ENCODE results near the gene PARM1.

PARM1 gene

DNA sequence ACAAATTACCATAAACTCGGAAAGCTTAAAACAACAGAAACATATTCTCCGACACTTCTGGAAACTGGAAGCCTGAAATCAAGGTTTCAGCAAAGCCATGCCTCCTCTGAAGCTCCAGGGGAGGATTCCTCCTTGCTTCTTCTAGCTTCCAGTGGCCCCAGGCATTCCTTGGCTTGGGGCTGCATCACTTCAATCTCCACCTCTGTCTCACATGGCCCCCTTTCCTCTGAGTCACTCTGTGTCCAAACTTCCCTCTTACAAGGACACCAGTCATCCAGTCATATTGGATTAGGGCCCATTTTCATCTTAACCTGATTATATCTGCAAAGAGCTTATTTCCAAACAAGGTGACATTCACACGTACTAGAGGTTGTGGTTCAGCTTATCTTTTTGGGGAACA, 17.3 kb downstream of the PARM1 start:
- H3K36me3 Mint-ChIP-seq (ENCODE audit: low read depth), result no peaks in the 10 kb centered on the region
- TF ChIP-seq, protein P1, sequence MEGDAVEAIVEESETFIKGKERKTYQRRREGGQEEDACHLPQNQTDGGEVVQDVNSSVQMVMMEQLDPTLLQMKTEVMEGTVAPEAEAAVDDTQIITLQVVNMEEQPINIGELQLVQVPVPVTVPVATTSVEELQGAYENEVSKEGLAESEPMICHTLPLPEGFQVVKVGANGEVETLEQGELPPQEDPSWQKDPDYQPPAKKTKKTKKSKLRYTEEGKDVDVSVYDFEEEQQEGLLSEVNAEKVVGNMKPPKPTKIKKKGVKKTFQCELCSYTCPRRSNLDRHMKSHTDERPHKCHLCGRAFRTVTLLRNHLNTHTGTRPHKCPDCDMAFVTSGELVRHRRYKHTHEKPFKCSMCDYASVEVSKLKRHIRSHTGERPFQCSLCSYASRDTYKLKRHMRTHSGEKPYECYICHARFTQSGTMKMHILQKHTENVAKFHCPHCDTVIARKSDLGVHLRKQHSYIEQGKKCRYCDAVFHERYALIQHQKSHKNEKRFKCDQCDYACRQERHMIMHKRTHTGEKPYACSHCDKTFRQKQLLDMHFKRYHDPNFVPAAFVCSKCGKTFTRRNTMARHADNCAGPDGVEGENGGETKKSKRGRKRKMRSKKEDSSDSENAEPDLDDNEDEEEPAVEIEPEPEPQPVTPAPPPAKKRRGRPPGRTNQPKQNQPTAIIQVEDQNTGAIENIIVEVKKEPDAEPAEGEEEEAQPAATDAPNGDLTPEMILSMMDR (IDR thresholded peaks at IDR 0.05), result no peak
- H3K9me3 Mint-ChIP-seq, result peaks cover 4% of the 10 kb centered on the region
- H3K4me1 Mint-ChIP-seq, result peaks cover 6% of the 10 kb centered on the region
- no peak overlapping the region for H3K4me3 Mint-ChIP-seq
- no peak overlapping the region for H3K27ac Mint-ChIP-seq
- no peak for DNase-seq
- no peaks in the 10 kb centered on the region for H3K27me3 Mint-ChIP-seq (ENCODE audit: low read depth, poor library complexity)

DNA sequence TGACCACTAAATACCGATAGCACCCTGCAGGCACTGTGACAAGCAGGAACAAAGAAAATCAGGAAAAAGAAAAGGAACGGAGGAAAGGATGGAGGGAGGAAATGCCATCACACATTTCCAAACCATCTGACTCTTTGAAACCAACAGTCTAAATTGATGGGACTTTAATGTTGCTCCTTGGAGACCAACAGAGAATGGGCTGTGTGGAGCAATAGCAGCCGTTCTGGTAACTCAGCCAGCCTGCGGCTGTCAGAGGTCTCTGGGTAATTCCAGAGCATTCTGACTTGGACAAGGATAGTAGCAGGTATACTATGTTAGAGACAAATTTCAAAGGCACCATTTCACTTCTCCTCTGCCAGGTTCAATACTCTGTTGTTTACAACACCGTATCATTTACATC, 18.0 kb downstream of the PARM1 start:
- Mint-ChIP-seq H3K36me3 (ENCODE audit: low read depth) (no peaks in the 10 kb centered on the region), H3K4me1 (peaks cover 11% of the 10 kb centered on the region), H3K27ac (no peak overlapping the region), H3K9me3 (peaks cover 4% of the 10 kb centered on the region), H3K4me3 (no peak overlapping the region), H3K27me3 (ENCODE audit: low read depth, poor library complexity) (no peaks in the 10 kb centered on the region)
- no peak for DNase-seq
- TF ChIP-seq, protein P1 (IDR thresholded peaks at IDR 0.05), result no peak

DNA sequence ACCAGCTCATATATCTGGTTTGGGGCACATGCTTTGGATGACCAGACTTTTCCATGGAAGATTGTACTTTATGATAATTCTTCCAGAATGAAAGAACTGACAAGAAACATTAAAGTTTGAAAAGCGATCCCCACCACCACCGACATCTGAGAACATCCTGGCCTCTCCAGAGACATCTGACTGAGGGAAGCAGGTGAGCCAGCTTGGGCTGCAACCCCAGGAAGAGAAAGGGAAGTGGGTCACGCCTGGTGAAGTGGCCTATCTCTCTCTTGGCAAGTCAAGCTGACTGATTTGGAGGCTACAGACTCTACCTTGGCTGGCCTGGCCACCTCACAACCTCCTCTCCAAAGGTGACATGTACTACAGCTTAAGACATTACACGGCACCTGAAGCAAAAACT, 20.7 kb downstream of the PARM1 start:
- no peak overlapping the region for H3K4me3 Mint-ChIP-seq
- TF ChIP-seq, protein P1 (IDR thresholded peaks at IDR 0.05), result no peak
- H3K27ac Mint-ChIP-seq, result no peak overlapping the region
- H3K27me3 Mint-ChIP-seq (ENCODE audit: low read depth, poor library complexity), result no peaks in the 10 kb centered on the region
- H3K4me1 Mint-ChIP-seq, result peaks cover 11% of the 10 kb centered on the region
- no peak for DNase-seq
- no peaks in the 10 kb centered on the region for H3K36me3 Mint-ChIP-seq (ENCODE audit: low read depth)
- H3K9me3 Mint-ChIP-seq, result no peaks in the 10 kb centered on the region

DNA sequence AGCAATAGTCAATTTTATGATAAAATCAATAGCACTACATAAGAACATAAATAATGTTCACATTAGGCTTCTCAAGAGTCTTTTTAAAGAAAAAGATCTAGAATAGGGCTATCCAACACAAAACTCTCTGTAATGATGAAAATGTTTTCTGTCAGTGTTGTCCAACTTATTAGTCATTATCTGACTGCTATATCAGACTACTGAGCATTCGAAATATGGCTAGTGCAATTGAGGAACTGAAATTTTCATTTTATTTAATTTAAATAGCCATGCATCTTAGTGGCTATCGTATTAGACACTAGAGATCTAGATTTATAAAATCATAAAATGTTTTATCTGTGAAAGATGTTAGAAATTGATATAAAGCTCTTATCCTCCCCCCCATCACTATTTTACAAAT, 26.0 kb downstream of the PARM1 start:
- DNase-seq, result no peak
- Mint-ChIP-seq H3K27ac (no peak overlapping the region), H3K27me3 (ENCODE audit: low read depth, poor library complexity) (no peaks in the 10 kb centered on the region), H3K4me3 (no peak overlapping the region), H3K4me1 (peaks cover 7% of the 10 kb centered on the region), H3K36me3 (ENCODE audit: low read depth) (peaks cover 14% of the 10 kb centered on the region), H3K9me3 (peaks cover 26% of the 10 kb centered on the region)
- TF ChIP-seq, protein P1 (IDR thresholded peaks at IDR 0.05), result no peak

DNA sequence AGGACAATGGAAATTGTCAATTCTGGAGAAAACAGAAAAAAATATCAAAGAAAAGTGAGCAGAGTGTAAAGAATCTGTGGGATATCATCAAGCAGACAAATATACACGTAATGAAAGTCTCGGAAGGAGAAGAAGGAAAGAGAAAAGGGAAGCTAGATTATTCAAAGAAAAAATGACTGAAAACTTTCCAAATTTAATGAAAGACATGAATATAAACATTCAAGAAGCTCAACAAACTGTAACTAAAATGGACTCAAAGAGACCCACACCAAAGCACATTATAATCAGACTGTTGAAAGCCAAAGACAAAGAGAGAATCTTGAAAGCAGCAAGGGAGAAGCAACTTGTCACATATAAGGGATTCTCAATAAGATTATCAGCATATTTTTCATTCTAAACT, 28.3 kb downstream of the PARM1 start:
- H3K36me3 Mint-ChIP-seq (ENCODE audit: low read depth), result peaks cover 14% of the 10 kb centered on the region
- H3K27ac Mint-ChIP-seq, result no peak overlapping the region
- TF ChIP-seq, protein P1 (IDR thresholded peaks at IDR 0.05), result no peak
- DNase-seq, result no peak
- peaks cover 26% of the 10 kb centered on the region for H3K9me3 Mint-ChIP-seq
- H3K4me3 Mint-ChIP-seq, result no peak overlapping the region
- H3K4me1 Mint-ChIP-seq, result no peaks in the 10 kb centered on the region
- H3K27me3 Mint-ChIP-seq (ENCODE audit: low read depth, poor library complexity), result no peaks in the 10 kb centered on the region

DNA sequence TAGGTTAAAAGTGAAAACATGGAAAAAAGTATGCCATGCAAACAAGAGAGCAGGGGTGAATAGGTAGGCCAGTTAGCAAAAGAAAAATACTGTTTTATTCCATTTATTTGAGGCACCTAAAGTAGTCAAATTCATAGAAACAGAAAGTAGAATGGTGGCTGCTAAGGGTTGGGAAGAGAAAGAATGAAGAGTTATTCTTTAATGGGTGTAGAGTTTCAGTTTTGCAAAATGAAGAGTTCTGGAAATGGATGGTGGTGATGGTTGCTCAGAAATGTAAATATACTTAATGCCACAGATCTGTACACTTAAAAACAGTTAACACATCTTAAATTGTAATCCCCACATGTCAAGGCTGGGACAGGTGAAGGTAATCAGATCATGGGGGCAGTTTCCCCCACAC, 29.7 kb downstream of the PARM1 start:
- Mint-ChIP-seq H3K36me3 (ENCODE audit: low read depth) (peaks cover 14% of the 10 kb centered on the region), H3K4me3 (no peak overlapping the region), H3K27me3 (ENCODE audit: low read depth, poor library complexity) (no peaks in the 10 kb centered on the region), H3K4me1 (no peaks in the 10 kb centered on the region), H3K27ac (no peak overlapping the region), H3K9me3 (peaks cover 26% of the 10 kb centered on the region)
- TF ChIP-seq, protein P1 (IDR thresholded peaks at IDR 0.05), result no peak
- no peak for DNase-seq

Measured in nephron progenitor cell (in vitro differentiated cells).